PC-3 (cell line): ENCODE measurements around the gene TMEM271. TPM values are rescaled to one million over a fixed set of nuclear protein-coding genes. Genes with fewer than 3 reads are reported as not detected.
"Not testable (repeated sequence)": the region's sequence is repeated elsewhere in the genome, so short reads cannot be mapped to it uniquely, and the experiment has no call there.

Source experiments
- ATAC-seq: fragments of 200-7000 bp; cut with Tn5 transposase; 2 replicates; pipeline ENCODE4 v1.9.1; 2020; ENCODE audit warnings: mild to moderate bottlenecking, moderate library complexity
- BruUV-seq: library from RNA; stranded (reverse); fragments of 400-500 nt; replicated peaks from 2 replicates; lab custom pipeline; 2021; lab: Mats Ljungman, UMichigan
- CTCF ChIA-PET: fragments of 300-600 bp; sonication (Branson Sonifier 250); formaldehyde crosslinking; loops from one replicate; lab custom pipeline; 2022; ENCODE audit warnings: antibody characterized with exemption; lab: Charles Lee
- POLR2A ChIA-PET: fragments of 300-600 bp; sonication (Branson Sonifier 250); formaldehyde crosslinking; loops from one replicate; lab custom pipeline; 2022; ENCODE audit warnings: antibody characterized with exemption; ENCODE audit not compliant: unreplicated experiment; lab: Charles Lee
- DNase-seq: peaks from one replicate; pipeline ENCODE4 v3.0.0-alpha.2; 2015
- H2AFZ ChIP-seq: fragments of 300-600 bp; sonication (generic); 2 replicates; pipeline ENCODE4 v1.6.0; 2016; ENCODE audit warnings: antibody characterized with exemption, low read length
- H3F3A ChIP-seq: fragments of 300-600 bp; sonication (generic); one replicate; pipeline ENCODE4 v1.6.0; 2017; ENCODE audit warnings: antibody characterized with exemption, low read length, control low read depth, mild to moderate bottlenecking; ENCODE audit not compliant: unreplicated experiment
- H3K27ac ChIP-seq: fragments of 300-600 bp; sonication (generic); 2 replicates; pipeline ENCODE4 v1.5.1; 2016; ENCODE audit warnings: mild to moderate bottlenecking, low read length
- H3K27me3 ChIP-seq: fragments of 300-600 bp; sonication (generic); 2 replicates; pipeline ENCODE4 v1.6.1; 2016; ENCODE audit warnings: low read length, mixed read lengths
- H3K36me3 ChIP-seq: fragments of 300-600 bp; sonication (generic); 2 replicates; pipeline ENCODE4 v1.6.1; 2016; ENCODE audit warnings: low read depth, mixed run types, low read length, mixed read lengths
- H3K4me1 ChIP-seq: fragments of 300-600 bp; sonication (generic); 2 replicates; pipeline ENCODE4 v1.5.1; 2016; ENCODE audit warnings: low read length; ENCODE audit not compliant: insufficient read depth
- H3K4me2 ChIP-seq: fragments of 300-600 bp; sonication (generic); 2 replicates; pipeline ENCODE4 v1.6.0; 2016; ENCODE audit warnings: low read length
- H3K4me3 ChIP-seq: fragments of 300-600 bp; sonication (generic); 2 replicates; pipeline ENCODE4 v1.5.1; 2016; ENCODE audit warnings: mild to moderate bottlenecking, low read length, mixed read lengths
- H3K79me2 ChIP-seq: fragments of 300-600 bp; sonication (generic); 2 replicates; pipeline ENCODE4 v1.6.1; 2017; ENCODE audit warnings: low read length, mixed read lengths
- H3K9ac ChIP-seq: fragments of 300-600 bp; sonication (generic); 2 replicates; pipeline ENCODE4 v1.6.0; 2016; ENCODE audit warnings: mild to moderate bottlenecking, low read length
- H3K9me2 ChIP-seq: fragments of 300-600 bp; sonication (generic); replicated peaks from 2 replicates; pipeline ENCODE4 v1.6.1; 2016; ENCODE audit warnings: mixed run types, low read length, mixed read lengths
- H3K9me3 ChIP-seq: fragments of 300-600 bp; sonication (generic); 2 replicates; pipeline ENCODE4 v1.6.1; 2016; ENCODE audit warnings: low read length, mixed read lengths
- H4K20me1 ChIP-seq: fragments of 300-600 bp; sonication (generic); 2 replicates; pipeline ENCODE4 v1.6.1; 2016; ENCODE audit warnings: low read length, mixed read lengths
- EZH2 ChIP-seq: fragments of 300-600 bp; sonication (generic); IDR thresholded peaks from one replicate; pipeline ENCODE4 v1.6.1; 2017; ENCODE audit warnings: antibody characterized with exemption, mild to moderate bottlenecking, low read length; ENCODE audit not compliant: unreplicated experiment
- EZH2phosphoT487 ChIP-seq: fragments of 300-600 bp; sonication (generic); IDR thresholded peaks from 2 replicates; pipeline ENCODE4 v1.6.1; 2018; ENCODE audit warnings: mild to moderate bottlenecking, antibody characterized with exemption, low read length, borderline replicate concordance
- intact Hi-C: fragments of 100-400 bp; cut with micrococcal nuclease; formaldehyde crosslinking; loops from 2 replicates; pipeline ENCODE4 v1.9.0; 2023
- total RNA-seq: library from RNA; depleted of rRNA; stranded (reverse); fragments of >200 nt; gene quantifications from 2 replicates; pipeline ENCODE4 v1.2.3, GENCODE V29; 2014
- TF ChIP-seq, protein P1 (sequence below): fragments of 300-600 bp; sonication (generic); conservative IDR thresholded peaks from 2 replicates; pipeline ENCODE4 v1.5.1; 2017; ENCODE audit warnings: antibody characterized with exemption, low read depth, mild to moderate bottlenecking, low read length

Gene TMEM271
- total RNA-seq, 1 experiment from 2014 or later: not detected

GRCh38 chr4:600166-600565 is 24.1 kb upstream of the TMEM271 start:
- CTCF ChIA-PET: no interaction called here
- intact Hi-C loops: no loop called here

DNA sequence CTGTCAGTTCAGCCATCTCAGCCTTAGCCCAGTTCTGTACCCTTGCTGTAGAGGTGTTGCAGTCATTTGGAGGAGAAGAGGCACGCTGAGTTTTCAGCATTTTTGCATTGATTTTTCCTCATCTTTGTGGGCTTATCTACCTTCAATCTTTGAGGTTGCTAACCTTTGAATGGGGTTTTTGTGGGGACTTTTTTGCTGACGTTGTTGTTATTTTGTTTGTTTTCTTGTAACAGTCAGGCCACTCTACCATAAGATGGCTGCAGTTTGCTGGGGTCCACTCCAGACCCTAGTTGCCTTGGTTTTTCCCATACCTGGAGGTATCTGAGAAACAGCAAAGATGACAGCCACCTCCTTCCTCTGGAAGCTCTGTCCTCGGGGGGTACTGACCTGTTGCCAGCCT is 22.8 kb upstream of the TMEM271 start:
- POLR2A ChIA-PET: no interaction called here
- no peaks in the 10 kb centered on the region for H3F3A ChIP-seq
- no peaks in the 10 kb centered on the region for H3K4me1 ChIP-seq
- no peaks in the 10 kb centered on the region for H4K20me1 ChIP-seq
- TF ChIP-seq EZH2phosphoT487 (no peak), EZH2 (no peak)
- TF ChIP-seq, protein P1, sequence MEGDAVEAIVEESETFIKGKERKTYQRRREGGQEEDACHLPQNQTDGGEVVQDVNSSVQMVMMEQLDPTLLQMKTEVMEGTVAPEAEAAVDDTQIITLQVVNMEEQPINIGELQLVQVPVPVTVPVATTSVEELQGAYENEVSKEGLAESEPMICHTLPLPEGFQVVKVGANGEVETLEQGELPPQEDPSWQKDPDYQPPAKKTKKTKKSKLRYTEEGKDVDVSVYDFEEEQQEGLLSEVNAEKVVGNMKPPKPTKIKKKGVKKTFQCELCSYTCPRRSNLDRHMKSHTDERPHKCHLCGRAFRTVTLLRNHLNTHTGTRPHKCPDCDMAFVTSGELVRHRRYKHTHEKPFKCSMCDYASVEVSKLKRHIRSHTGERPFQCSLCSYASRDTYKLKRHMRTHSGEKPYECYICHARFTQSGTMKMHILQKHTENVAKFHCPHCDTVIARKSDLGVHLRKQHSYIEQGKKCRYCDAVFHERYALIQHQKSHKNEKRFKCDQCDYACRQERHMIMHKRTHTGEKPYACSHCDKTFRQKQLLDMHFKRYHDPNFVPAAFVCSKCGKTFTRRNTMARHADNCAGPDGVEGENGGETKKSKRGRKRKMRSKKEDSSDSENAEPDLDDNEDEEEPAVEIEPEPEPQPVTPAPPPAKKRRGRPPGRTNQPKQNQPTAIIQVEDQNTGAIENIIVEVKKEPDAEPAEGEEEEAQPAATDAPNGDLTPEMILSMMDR: no peak
- no peak overlapping the region for H3K9ac ChIP-seq
- H3K4me2 ChIP-seq: no peak overlapping the region
- 0 out of 2 replicates have a peak, but pooled peaks cover 14% of the 10 kb centered on the region for H3K27me3 ChIP-seq
- no peak overlapping the region for H3K27ac ChIP-seq
- intact Hi-C loops: no loop called here
- no peaks in the 10 kb centered on the region for H3K79me2 ChIP-seq
- no peaks in the 10 kb centered on the region for H3K36me3 ChIP-seq
- no TSS peak for BruUV-seq
- DNase-seq (no peak), ATAC-seq (no peak)
- no peaks in the 10 kb centered on the region for H3K9me2 ChIP-seq
- H2AFZ ChIP-seq: no peak overlapping the region
- no peaks in the 10 kb centered on the region for H3K9me3 ChIP-seq
- H3K4me3 ChIP-seq: no peak overlapping the region
- CTCF ChIA-PET: no interaction called here

More at GRCh38 chr4:600166-600565, 24.1 kb upstream of the TMEM271 start:
- H3K4me1 ChIP-seq: no peaks in the 10 kb centered on the region
- TF ChIP-seq EZH2 (no peak), EZH2phosphoT487 (no peak)
- TF ChIP-seq, protein P1: no peak
- POLR2A ChIA-PET: no interaction called here
- no peak overlapping the region for H3K4me2 ChIP-seq
- DNase-seq (no peak), ATAC-seq (no peak)
- no peak overlapping the region for H3K9ac ChIP-seq
- H4K20me1 ChIP-seq: no peaks in the 10 kb centered on the region
- H3K9me3 ChIP-seq: no peaks in the 10 kb centered on the region
- no peak overlapping the region for H3K4me3 ChIP-seq
- no peaks in the 10 kb centered on the region for H3K36me3 ChIP-seq
- H3K79me2 ChIP-seq: no peaks in the 10 kb centered on the region
- H3K9me2 ChIP-seq: no peaks in the 10 kb centered on the region
- no peaks in the 10 kb centered on the region for H3F3A ChIP-seq
- H3K27ac ChIP-seq: no peak overlapping the region
- no peak overlapping the region for H2AFZ ChIP-seq
- 0 out of 2 replicates have a peak, but pooled peaks cover 7% of the 10 kb centered on the region for H3K27me3 ChIP-seq
- BruUV-seq: no TSS peak

GRCh38 chr4:592825-593520 is 16.9 kb upstream of the TMEM271 start:
- H2AFZ ChIP-seq: no peak overlapping the region
- H3K4me1 ChIP-seq: no peaks in the 10 kb centered on the region
- no peak for DNase-seq
- intact Hi-C loops: no loop called here
- no peaks in the 10 kb centered on the region for H3K36me3 ChIP-seq
- H3K9me2 ChIP-seq: no peaks in the 10 kb centered on the region
- no peaks in the 10 kb centered on the region for H4K20me1 ChIP-seq
- ChIA-PET POLR2A (no interaction called here), CTCF (no interaction called here)
- BruUV-seq: no TSS peak
- H3K4me3 ChIP-seq: no peak overlapping the region
- H3K9ac ChIP-seq: no peak overlapping the region
- no peaks in the 10 kb centered on the region for H3K9me3 ChIP-seq
- H3K27ac ChIP-seq: no peak overlapping the region
- TF ChIP-seq EZH2 (no peak), EZH2phosphoT487 (no peak)
- TF ChIP-seq, protein P1: no peak
- ATAC-seq: no peak
- H3K27me3 ChIP-seq: peaks cover 20% of the 10 kb centered on the region; the same call in 1 of the 2 replicates
- H3K4me2 ChIP-seq: no peak overlapping the region
- no peaks in the 10 kb centered on the region for H3F3A ChIP-seq
- H3K79me2 ChIP-seq: no peaks in the 10 kb centered on the region

GRCh38 chr4:592178-592577 is 16.1 kb upstream of the TMEM271 start:
- H3K9ac ChIP-seq, H4K20me1 ChIP-seq, intact Hi-C loops, BruUV-seq, H3K36me3 ChIP-seq, ATAC-seq, DNase-seq, H3K4me2 ChIP-seq, CTCF ChIA-PET, H3K79me2 ChIP-seq, H2AFZ ChIP-seq, POLR2A ChIA-PET, H3K27ac ChIP-seq, H3K9me2 ChIP-seq, H3F3A ChIP-seq, H3K4me1 ChIP-seq, H3K4me3 ChIP-seq, H3K9me3 ChIP-seq: not testable (repeated sequence)
- H3K27me3 ChIP-seq: peaks cover 20% of the 10 kb centered on the region; the same call in 1 of the 2 replicates
